ENCODE measurements around the gene FAM193B. TPM values are rescaled to one million over a fixed set of nuclear protein-coding genes. Genes with fewer than 3 reads are reported as not detected.
A peak's percentile ranks its signal among the peaks of the same experiment; 100 is the strongest.

The FAM193B gene
- 29.2 and 32.6 TPM in 2 replicates for total RNA-seq

GRCh38 chr5:177554474-177555111 is at the start of gene FAM193B:
Gene FAM193B (minus strand): TSS chr5:177554563. CDS start chr5:177554458, 105 bp downstream.
- peaks cover 34% of the 10 kb centered on the region for H4K20me1 ChIP-seq (ENCODE audit: insufficient read depth, low read length)
- peak; percentile 24 for TF ChIP-seq CTCF (IDR thresholded peaks at IDR 0.05; ENCODE audit: extremely low read depth, low read depth, low read length)
- H3K4me1 ChIP-seq (ENCODE audit: insufficient read depth, low read length), result peaks cover 20% of the 10 kb centered on the region
- H3K4me3 ChIP-seq (ENCODE audit: insufficient read depth, low read length), result peak within 1 kb of the TSS; percentile 84
- H3K79me2 ChIP-seq (ENCODE audit: insufficient read depth, low read length), result peaks cover 50% of the 10 kb centered on the region
- H3K27ac ChIP-seq (ENCODE audit: low read depth, low read length), result peak within 1 kb of the TSS; percentile 53
- peak within 1 kb of the TSS; percentile 87 for H3K4me2 ChIP-seq (ENCODE audit: insufficient read depth, low read length)
- peaks cover 6% of the 10 kb centered on the region for H3K36me3 ChIP-seq (ENCODE audit: insufficient read depth, low read length)
- peak; percentile 100 for DNase-seq (ENCODE audit: insufficient read length, low spot score, missing footprints)
- H3K9me3 ChIP-seq (ENCODE audit: low read depth, low read length), result no peaks in the 10 kb centered on the region
- H3K27me3 ChIP-seq (ENCODE audit: insufficient read depth, low read length), result peaks cover 7% of the 10 kb centered on the region
- H2AFZ ChIP-seq (ENCODE audit: low read length), result peak within 1 kb of the TSS; percentile 89

- Histone ChIP-seq H3K4me3 (ENCODE audit: insufficient read depth, low read length) (no peak overlapping the region), H3K27ac (ENCODE audit: low read depth, low read length) (no peak overlapping the region), H3K36me3 (ENCODE audit: insufficient read depth, low read length) (peaks cover 3% of the 10 kb centered on the region), H3K4me2 (ENCODE audit: insufficient read depth, low read length) (no peak overlapping the region), H3K27me3 (ENCODE audit: insufficient read depth, low read length) (no peaks in the 10 kb centered on the region), H4K20me1 (ENCODE audit: insufficient read depth, low read length) (peaks cover 21% of the 10 kb centered on the region), H3K9me3 (ENCODE audit: low read depth, low read length) (no peaks in the 10 kb centered on the region), H2AFZ (ENCODE audit: low read length) (no peak overlapping the region), H3K4me1 (ENCODE audit: insufficient read depth, low read length) (peaks cover 9% of the 10 kb centered on the region), H3K79me2 (ENCODE audit: insufficient read depth, low read length) (peaks cover 23% of the 10 kb centered on the region)
- TF ChIP-seq CTCF (IDR thresholded peaks at IDR 0.05; ENCODE audit: extremely low read depth, low read depth, low read length), result no peak
- DNase-seq (ENCODE audit: insufficient read length, low spot score, missing footprints), result no peak
Observed at GRCh38 chr5:177604116-177604521, 49.8 kb upstream of the FAM193B start.

GRCh38 chr5:177603631-177604030 is 49.3 kb upstream of the FAM193B start:
- H3K4me1 ChIP-seq (ENCODE audit: insufficient read depth, low read length), result peaks cover 10% of the 10 kb centered on the region
- peaks cover 23% of the 10 kb centered on the region for H3K79me2 ChIP-seq (ENCODE audit: insufficient read depth, low read length)
- H3K4me2 ChIP-seq (ENCODE audit: insufficient read depth, low read length), result no peak overlapping the region
- peaks cover 3% of the 10 kb centered on the region for H3K36me3 ChIP-seq (ENCODE audit: insufficient read depth, low read length)
- H2AFZ ChIP-seq (ENCODE audit: low read length), result no peak overlapping the region
- no peaks in the 10 kb centered on the region for H3K9me3 ChIP-seq (ENCODE audit: low read depth, low read length)
- H3K27ac ChIP-seq (ENCODE audit: low read depth, low read length), result no peak overlapping the region
- H4K20me1 ChIP-seq (ENCODE audit: insufficient read depth, low read length), result peaks cover 21% of the 10 kb centered on the region
- no peak overlapping the region for H3K4me3 ChIP-seq (ENCODE audit: insufficient read depth, low read length)
- H3K27me3 ChIP-seq (ENCODE audit: insufficient read depth, low read length), result no peaks in the 10 kb centered on the region
- no peak for TF ChIP-seq CTCF (IDR thresholded peaks at IDR 0.05; ENCODE audit: extremely low read depth, low read depth, low read length)
- DNase-seq (ENCODE audit: insufficient read length, low spot score, missing footprints), result peak; percentile 44

GRCh38 chr5:177602458-177602830 is 48.1 kb upstream of the FAM193B start:
- H3K4me1 ChIP-seq (ENCODE audit: insufficient read depth, low read length), result peaks cover 14% of the 10 kb centered on the region
- H2AFZ ChIP-seq (ENCODE audit: low read length), result no peak overlapping the region
- H3K79me2 ChIP-seq (ENCODE audit: insufficient read depth, low read length), result peaks cover 23% of the 10 kb centered on the region
- no peak overlapping the region for H3K4me2 ChIP-seq (ENCODE audit: insufficient read depth, low read length)
- no peaks in the 10 kb centered on the region for H3K27me3 ChIP-seq (ENCODE audit: insufficient read depth, low read length)
- no peak overlapping the region for H3K4me3 ChIP-seq (ENCODE audit: insufficient read depth, low read length)
- no peak for TF ChIP-seq CTCF (IDR thresholded peaks at IDR 0.05; ENCODE audit: extremely low read depth, low read depth, low read length)
- H3K27ac ChIP-seq (ENCODE audit: low read depth, low read length), result no peak overlapping the region
- H3K9me3 ChIP-seq (ENCODE audit: low read depth, low read length), result no peaks in the 10 kb centered on the region
- peaks cover 14% of the 10 kb centered on the region for H4K20me1 ChIP-seq (ENCODE audit: insufficient read depth, low read length)
- H3K36me3 ChIP-seq (ENCODE audit: insufficient read depth, low read length), result peaks cover 3% of the 10 kb centered on the region
- peak; percentile 30 for DNase-seq (ENCODE audit: insufficient read length, low spot score, missing footprints)

All from osteoblast (primary cell).